GM21723 (cell line): ENCODE data around the gene ZCCHC8.
"Not testable (repeated sequence)": the region's sequence is repeated elsewhere in the genome, so short reads cannot be mapped to it uniquely, and the experiment has no call there.

Experiments
- ATAC-seq: cut with Tn5 transposase; IDR thresholded peaks from one replicate; pipeline ENCODE4 v1.9.1; 2021; ENCODE audit warnings: mild to moderate bottlenecking, moderate library complexity; ENCODE audit not compliant: unreplicated experiment

Gene ZCCHC8

GRCh38 chr12:122513028-122513427 is 12.3 kb upstream of the ZCCHC8 start:
- ATAC-seq, result not testable (repeated sequence)

GRCh38 chr12:122508163-122508562 is 7.4 kb upstream of the ZCCHC8 start:
- no peak for ATAC-seq

GRCh38 chr12:122506393-122506938 is 5.7 kb upstream of the ZCCHC8 start:
- ATAC-seq, result no peak

GRCh38 chr12:122505419-122506051 is 4.8 kb upstream of the ZCCHC8 start:
- ATAC-seq, result no peak

- ATAC-seq, result no peak
Observed at GRCh38 chr12:122503783-122504590, 3.3 kb upstream of the ZCCHC8 start.

- no peak for ATAC-seq
Observed at GRCh38 chr12:122503147-122503751, 2.5 kb upstream of the ZCCHC8 start.

GRCh38 chr12:122501489-122501989 is 807 bp upstream of the ZCCHC8 start:
- ATAC-seq, result peak; percentile 4

GRCh38 chr12:122499991-122500684 is 594 bp downstream of the ZCCHC8 start:
- ATAC-seq, result peak; percentile 22

- no peak for ATAC-seq
Observed at GRCh38 chr12:122495258-122495657, 5.5 kb downstream of the ZCCHC8 start.

GRCh38 chr12:122493222-122493621 is 7.5 kb downstream of the ZCCHC8 start:
- not testable (repeated sequence) for ATAC-seq

GRCh38 chr12:122491991-122492390 is 8.7 kb downstream of the ZCCHC8 start:
- ATAC-seq, result no peak

GRCh38 chr12:122489038-122489437 is 11.7 kb downstream of the ZCCHC8 start:
- no peak for ATAC-seq

GRCh38 chr12:122487807-122488206 is 12.9 kb downstream of the ZCCHC8 start:
- ATAC-seq, result not testable (repeated sequence)

GRCh38 chr12:122486805-122487426 is 13.8 kb downstream of the ZCCHC8 start:
- no peak for ATAC-seq

GRCh38 chr12:122486360-122486759 is 14.4 kb downstream of the ZCCHC8 start:
- not testable (repeated sequence) for ATAC-seq

- ATAC-seq, result not testable (repeated sequence)
Observed at GRCh38 chr12:122484385-122484784, 16.3 kb downstream of the ZCCHC8 start.

GRCh38 chr12:122483969-122484368 is 16.8 kb downstream of the ZCCHC8 start:
- ATAC-seq, result no peak

GRCh38 chr12:122481861-122482260 is 18.9 kb downstream of the ZCCHC8 start:
- no peak for ATAC-seq

GRCh38 chr12:122480753-122481152 is 20.0 kb downstream of the ZCCHC8 start:
- no peak for ATAC-seq

- ATAC-seq, result peak; percentile 24
Observed at GRCh38 chr12:122474324-122474716, 26.4 kb downstream of the ZCCHC8 start.
